ENCODE data around the gene BCL2.
A peak's percentile ranks its signal among the peaks of the same experiment; 100 is the strongest.

The BCL2 gene

DNA sequence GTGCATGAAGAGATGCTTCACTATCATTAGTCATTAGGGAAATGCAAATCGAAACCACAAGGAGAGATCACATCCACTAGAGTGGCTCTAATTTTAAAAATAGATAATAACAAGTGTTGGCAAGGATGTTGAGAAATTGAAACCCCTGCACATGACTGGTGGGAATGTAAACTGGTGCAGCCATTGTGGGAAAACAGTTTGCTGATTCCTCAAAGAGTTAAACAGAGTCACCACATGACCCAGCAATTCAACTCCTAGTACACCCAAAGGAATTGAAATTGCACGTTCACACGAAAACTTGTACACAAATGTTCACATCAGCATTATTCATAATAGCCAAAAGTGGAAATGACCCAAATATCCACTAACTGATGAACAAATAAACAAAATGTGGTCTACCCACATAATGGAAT, 179.5 kb downstream of the BCL2 start:
- Histone ChIP-seq H3K27me3 (ENCODE audit: insufficient read depth, low read length, poor library complexity) (no peaks in the 10 kb centered on the region), H3K79me2 (ENCODE audit: insufficient read depth, low read length) (peaks cover 88% of the 10 kb centered on the region), H3K4me3 (ENCODE audit: low read depth in 1 of 2, low read length in 2 of 2) (peak overlapping the region in 1 of 2 experiments; percentile 26; a peak in 1 of 4 replicates), H2AFZ (ENCODE audit: low read depth, low read length) (no peak overlapping the region), H3K9me3 (ENCODE audit: insufficient read depth, low read length, severe bottlenecking) (no peaks in the 10 kb centered on the region), H3K36me3 (ENCODE audit: insufficient read depth, low read length) (peaks cover 24% of the 10 kb centered on the region), H4K20me1 (ENCODE audit: insufficient read depth, low read length) (0 out of 2 replicates have a peak, but pooled peaks cover 4% of the 10 kb centered on the region), H3K4me2 (ENCODE audit: insufficient read depth, low read length) (peak overlapping the region; percentile 65), H3K27ac (ENCODE audit: low read length) (peak overlapping the region; percentile 87), H3K4me1 (ENCODE audit: insufficient read depth, low read length) (peaks cover 63% of the 10 kb centered on the region), H3K9ac (ENCODE audit: low read depth, low read length) (0 out of 2 replicates have a peak overlapping the region, but pooled peaks have one; percentile 51)
- DNase-seq (no peak), ATAC-seq (ENCODE audit: insufficient read depth, low read depth) (no peak)
- TF ChIP-seq EZH2 (IDR thresholded peaks at IDR 0.05; ENCODE audit: borderline replicate concordance, low read depth, low read length, severe bottlenecking): no peak
- TF ChIP-seq, protein P1, sequence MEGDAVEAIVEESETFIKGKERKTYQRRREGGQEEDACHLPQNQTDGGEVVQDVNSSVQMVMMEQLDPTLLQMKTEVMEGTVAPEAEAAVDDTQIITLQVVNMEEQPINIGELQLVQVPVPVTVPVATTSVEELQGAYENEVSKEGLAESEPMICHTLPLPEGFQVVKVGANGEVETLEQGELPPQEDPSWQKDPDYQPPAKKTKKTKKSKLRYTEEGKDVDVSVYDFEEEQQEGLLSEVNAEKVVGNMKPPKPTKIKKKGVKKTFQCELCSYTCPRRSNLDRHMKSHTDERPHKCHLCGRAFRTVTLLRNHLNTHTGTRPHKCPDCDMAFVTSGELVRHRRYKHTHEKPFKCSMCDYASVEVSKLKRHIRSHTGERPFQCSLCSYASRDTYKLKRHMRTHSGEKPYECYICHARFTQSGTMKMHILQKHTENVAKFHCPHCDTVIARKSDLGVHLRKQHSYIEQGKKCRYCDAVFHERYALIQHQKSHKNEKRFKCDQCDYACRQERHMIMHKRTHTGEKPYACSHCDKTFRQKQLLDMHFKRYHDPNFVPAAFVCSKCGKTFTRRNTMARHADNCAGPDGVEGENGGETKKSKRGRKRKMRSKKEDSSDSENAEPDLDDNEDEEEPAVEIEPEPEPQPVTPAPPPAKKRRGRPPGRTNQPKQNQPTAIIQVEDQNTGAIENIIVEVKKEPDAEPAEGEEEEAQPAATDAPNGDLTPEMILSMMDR (IDR thresholded peaks at IDR 0.05; ENCODE audit: borderline replicate concordance, extremely low read depth, low read length, poor library complexity, severe bottlenecking): no peak

- H3K9ac ChIP-seq (ENCODE audit: low read depth, low read length): peak overlapping the region; percentile 51
- DNase-seq: peak; percentile 82
These were observed 180.9 kb downstream of the BCL2 start for GRCh38 chr18:63138436-63139340.

DNA sequence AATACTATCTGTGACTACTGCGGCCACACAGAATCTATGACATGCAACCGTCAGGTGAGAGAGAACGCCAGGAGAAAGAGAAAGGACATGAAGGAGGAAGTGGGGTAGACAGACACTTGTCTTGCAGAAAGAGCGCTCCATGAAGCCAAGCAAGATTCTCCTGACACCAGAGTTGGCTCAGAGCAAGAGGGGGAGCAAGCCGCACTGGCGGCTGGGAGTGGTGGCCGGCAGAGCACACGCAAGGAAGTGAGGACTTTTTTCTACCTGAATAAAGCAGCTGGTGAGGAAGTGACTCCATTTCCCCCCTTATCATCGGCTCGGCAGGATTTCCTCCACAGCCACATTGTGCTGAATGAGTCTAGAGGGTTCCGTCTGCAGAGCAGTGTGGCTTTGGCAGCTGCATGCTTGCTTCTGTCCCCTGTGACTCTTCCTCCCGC, 181.6 kb downstream of the BCL2 start:
- DNase-seq (peak; percentile 84), ATAC-seq (ENCODE audit: insufficient read depth, low read depth) (peak; percentile 91)
- Histone ChIP-seq H3K4me2 (ENCODE audit: insufficient read depth, low read length) (peak overlapping the region; percentile 65), H3K4me1 (ENCODE audit: insufficient read depth, low read length) (peaks cover 57% of the 10 kb centered on the region), H3K27ac (ENCODE audit: low read length) (peak overlapping the region; percentile 87), H4K20me1 (ENCODE audit: insufficient read depth, low read length) (no peaks in the 10 kb centered on the region), H3K4me3 (ENCODE audit: low read depth in 1 of 2, low read length in 2 of 2) (peak overlapping the region in 1 of 2 experiments; percentile 49; a peak in 2 of 4 replicates), H3K36me3 (ENCODE audit: insufficient read depth, low read length) (peaks cover 19% of the 10 kb centered on the region), H3K79me2 (ENCODE audit: insufficient read depth, low read length) (peaks cover 88% of the 10 kb centered on the region), H3K27me3 (ENCODE audit: insufficient read depth, low read length, poor library complexity) (no peaks in the 10 kb centered on the region), H3K9me3 (ENCODE audit: insufficient read depth, low read length, severe bottlenecking) (no peaks in the 10 kb centered on the region), H3K9ac (ENCODE audit: low read depth, low read length) (peak overlapping the region; percentile 51), H2AFZ (ENCODE audit: low read depth, low read length) (peak overlapping the region; percentile 44; the same call in 1 of the 2 replicates)
- TF ChIP-seq, protein P1 (IDR thresholded peaks at IDR 0.05; ENCODE audit: borderline replicate concordance, extremely low read depth, low read length, poor library complexity, severe bottlenecking): no peak

More at GRCh38 chr18:63138436-63139340, 180.9 kb downstream of the BCL2 start:
- peak overlapping the region; percentile 87 for H3K27ac ChIP-seq (ENCODE audit: low read length)
- peak overlapping the region in 1 of 2 experiments; percentile 49; a peak in 2 of 4 replicates for H3K4me3 ChIP-seq (ENCODE audit: low read depth in 1 of 2, low read length in 2 of 2)
- peak; percentile 79 for ATAC-seq (ENCODE audit: insufficient read depth, low read depth)
- H3K4me1 ChIP-seq (ENCODE audit: insufficient read depth, low read length): peaks cover 62% of the 10 kb centered on the region
- peak overlapping the region; percentile 65 for H3K4me2 ChIP-seq (ENCODE audit: insufficient read depth, low read length)
- no peaks in the 10 kb centered on the region for H4K20me1 ChIP-seq (ENCODE audit: insufficient read depth, low read length)
- H3K79me2 ChIP-seq (ENCODE audit: insufficient read depth, low read length): peaks cover 89% of the 10 kb centered on the region
- H3K9me3 ChIP-seq (ENCODE audit: insufficient read depth, low read length, severe bottlenecking): no peaks in the 10 kb centered on the region
- no peaks in the 10 kb centered on the region for H3K27me3 ChIP-seq (ENCODE audit: insufficient read depth, low read length, poor library complexity)
- TF ChIP-seq, protein P1 (IDR thresholded peaks at IDR 0.05; ENCODE audit: borderline replicate concordance, extremely low read depth, low read length, poor library complexity, severe bottlenecking): no peak
- no peak for TF ChIP-seq EZH2 (IDR thresholded peaks at IDR 0.05; ENCODE audit: borderline replicate concordance, low read depth, low read length, severe bottlenecking)
- peak overlapping the region; percentile 44 for H2AFZ ChIP-seq (ENCODE audit: low read depth, low read length)
- peaks cover 23% of the 10 kb centered on the region for H3K36me3 ChIP-seq (ENCODE audit: insufficient read depth, low read length)
